ENCODE results near the gene NRG4.
"Not testable (repeated sequence)": the region's sequence is repeated elsewhere in the genome, so short reads cannot be mapped to it uniquely, and the experiment has no call there.

The NRG4 gene

DNA sequence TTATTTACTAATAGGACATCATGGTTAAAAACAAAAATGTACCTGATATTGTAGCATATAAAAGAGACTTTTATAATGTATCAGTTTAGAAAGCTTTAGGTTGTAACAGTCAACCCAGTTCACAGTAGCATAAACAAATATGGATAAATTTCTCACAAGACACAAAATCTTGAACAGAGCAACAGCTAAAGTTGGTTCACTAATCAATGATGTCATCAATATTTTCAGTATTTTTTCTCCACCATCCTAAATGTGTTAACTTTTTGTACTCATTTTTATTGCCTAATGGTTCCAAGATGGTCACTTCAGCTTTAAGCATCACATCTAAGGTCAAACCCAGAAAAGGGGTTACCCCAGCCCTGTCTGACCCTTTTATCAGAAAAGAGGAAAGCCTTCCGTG, 21.2 kb upstream of the NRG4 start:
- Histone ChIP-seq H2AK5ac (ENCODE audit: low read length) (no peak overlapping the region), H3K36me3 (ENCODE audit: control insufficient read depth, insufficient read depth, low read length) (no peaks in the 10 kb centered on the region), H3K4me1 (ENCODE audit: control insufficient read depth, low read depth, low read length) (peaks cover 11% of the 10 kb centered on the region), H4K5ac (ENCODE audit: low read length) (no peak overlapping the region), H2BK15ac (replicated peaks; ENCODE audit: low read depth) (peak overlapping the region; percentile 19), H3K79me2 (ENCODE audit: control insufficient read depth, insufficient read depth, low read length) (no peaks in the 10 kb centered on the region), H3K4me2 (ENCODE audit: low read length) (no peak overlapping the region), H3K4me3 (ENCODE audit: low read length) (no peak overlapping the region), H4K8ac (ENCODE audit: low read depth, low read length) (no peak overlapping the region), H2BK120ac (ENCODE audit: low read depth, low read length) (peak overlapping the region; percentile 61), H3K4ac (ENCODE audit: low read depth, low read length) (no peak overlapping the region), H3K56ac (ENCODE audit: low read length) (peak overlapping the region; percentile 47), H3K23ac (ENCODE audit: low read length) (no peak overlapping the region), H3K9ac (ENCODE audit: low read length) (no peak overlapping the region), H3K18ac (ENCODE audit: low read length) (no peak overlapping the region), H3K79me1 (ENCODE audit: low read length) (no peaks in the 10 kb centered on the region), H3K27me3 (ENCODE audit: insufficient read depth, low read length, poor library complexity) (no peaks in the 10 kb centered on the region), H3K27ac (ENCODE audit: low read depth, low read length) (peak overlapping the region; percentile 84), H2BK5ac (ENCODE audit: low read length) (peak overlapping the region; percentile 89)
- DNase-seq = no peak
- no CpG with 5 or more reads among the region's 1 CpG for WGBS (ENCODE audit: extremely low coverage, insufficient coverage, low lambda C conversion rate)

DNA sequence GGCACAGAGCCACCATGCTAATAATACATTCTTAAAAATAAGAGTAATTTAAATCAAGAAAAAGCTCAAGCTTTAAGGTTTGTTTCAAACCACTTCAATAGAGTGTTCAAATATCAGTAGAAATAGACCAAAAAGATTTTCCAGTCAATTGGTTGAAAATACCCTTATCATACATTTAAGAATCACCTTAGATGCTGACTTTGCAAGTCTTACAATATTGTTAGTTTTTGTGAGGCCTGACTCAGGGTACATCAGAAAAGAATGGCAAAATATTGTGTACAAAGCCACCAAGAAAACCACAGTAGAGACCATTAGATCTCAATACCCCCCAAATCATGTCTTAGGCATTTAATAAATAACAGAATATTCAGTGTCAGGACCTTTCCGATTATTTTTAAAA, 19.8 kb upstream of the NRG4 start:
- WGBS (ENCODE audit: extremely low coverage, insufficient coverage, low lambda C conversion rate) = no CpG with 5 or more reads among the region's 1 CpG
- no peak for DNase-seq
- H3K36me3 ChIP-seq (ENCODE audit: control insufficient read depth, insufficient read depth, low read length) = no peaks in the 10 kb centered on the region
- no peak overlapping the region for H3K27ac ChIP-seq (ENCODE audit: low read depth, low read length)
- H3K79me2 ChIP-seq (ENCODE audit: control insufficient read depth, insufficient read depth, low read length) = no peaks in the 10 kb centered on the region
- H3K9ac ChIP-seq (ENCODE audit: low read length) = no peak overlapping the region
- no peak overlapping the region for H2BK5ac ChIP-seq (ENCODE audit: low read length)
- no peak overlapping the region for H2BK15ac ChIP-seq (replicated peaks; ENCODE audit: low read depth)
- no peak overlapping the region for H4K5ac ChIP-seq (ENCODE audit: low read length)
- peaks cover 11% of the 10 kb centered on the region for H3K4me1 ChIP-seq (ENCODE audit: control insufficient read depth, low read depth, low read length)
- H3K23ac ChIP-seq (ENCODE audit: low read length) = no peak overlapping the region
- H3K4me2 ChIP-seq (ENCODE audit: low read length) = no peak overlapping the region
- H3K27me3 ChIP-seq (ENCODE audit: insufficient read depth, low read length, poor library complexity) = no peaks in the 10 kb centered on the region
- H3K4me3 ChIP-seq (ENCODE audit: low read length) = no peak overlapping the region
- H2AK5ac ChIP-seq (ENCODE audit: low read length) = no peak overlapping the region
- no peaks in the 10 kb centered on the region for H3K79me1 ChIP-seq (ENCODE audit: low read length)
- H4K8ac ChIP-seq (ENCODE audit: low read depth, low read length) = no peak overlapping the region
- H2BK120ac ChIP-seq (ENCODE audit: low read depth, low read length) = no peak overlapping the region
- H3K4ac ChIP-seq (ENCODE audit: low read depth, low read length) = no peak overlapping the region
- H3K56ac ChIP-seq (ENCODE audit: low read length) = no peak overlapping the region
- H3K18ac ChIP-seq (ENCODE audit: low read length) = no peak overlapping the region

GRCh38 chr15:76024021-76024768, 12.0 kb upstream of the NRG4 start:
- DNase-seq = no peak
- Histone ChIP-seq H3K4ac (ENCODE audit: low read depth, low read length) (no peak overlapping the region), H3K4me3 (ENCODE audit: low read length) (no peak overlapping the region), H3K79me2 (ENCODE audit: control insufficient read depth, insufficient read depth, low read length) (no peaks in the 10 kb centered on the region), H3K56ac (ENCODE audit: low read length) (no peak overlapping the region), H2BK15ac (replicated peaks; ENCODE audit: low read depth) (no peak overlapping the region), H3K9ac (ENCODE audit: low read length) (no peak overlapping the region), H3K27me3 (ENCODE audit: insufficient read depth, low read length, poor library complexity) (no peaks in the 10 kb centered on the region), H3K79me1 (ENCODE audit: low read length) (no peaks in the 10 kb centered on the region), H2BK120ac (ENCODE audit: low read depth, low read length) (no peak overlapping the region), H2AK5ac (ENCODE audit: low read length) (no peak overlapping the region), H3K23ac (ENCODE audit: low read length) (no peak overlapping the region), H3K4me2 (ENCODE audit: low read length) (no peak overlapping the region), H3K36me3 (ENCODE audit: control insufficient read depth, insufficient read depth, low read length) (no peaks in the 10 kb centered on the region), H4K5ac (ENCODE audit: low read length) (no peak overlapping the region), H3K18ac (ENCODE audit: low read length) (no peak overlapping the region), H3K4me1 (ENCODE audit: control insufficient read depth, low read depth, low read length) (no peaks in the 10 kb centered on the region), H4K8ac (ENCODE audit: low read depth, low read length) (no peak overlapping the region), H2BK5ac (ENCODE audit: low read length) (no peak overlapping the region), H3K27ac (ENCODE audit: low read depth, low read length) (no peak overlapping the region)
- WGBS (ENCODE audit: extremely low coverage, insufficient coverage, low lambda C conversion rate) = no CpG with 5 or more reads among the region's 4 CpGs

DNA sequence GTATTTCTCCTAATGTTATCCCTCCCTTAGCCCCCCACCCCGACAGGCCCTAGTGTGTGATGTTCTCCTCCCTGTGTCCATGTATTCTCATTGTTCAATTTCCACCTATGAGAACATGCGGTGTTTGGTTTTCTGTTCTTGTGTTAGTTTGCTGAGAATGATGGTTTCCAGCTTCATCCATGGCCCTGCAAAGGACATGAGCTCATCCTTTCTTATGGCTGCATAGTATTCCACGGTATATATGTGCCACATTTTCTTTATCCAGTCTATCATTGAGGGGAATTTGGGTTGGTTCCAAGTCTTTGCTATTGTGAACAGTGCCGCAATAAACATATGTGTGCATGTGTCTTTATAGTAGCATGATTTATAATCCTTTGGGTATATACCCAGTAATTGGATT, 1.2 kb upstream of the NRG4 start:
- H3K36me3 ChIP-seq (ENCODE audit: control insufficient read depth, insufficient read depth, low read length); H3K27ac ChIP-seq (ENCODE audit: low read depth, low read length); H2AK5ac ChIP-seq (ENCODE audit: low read length); H3K23ac ChIP-seq (ENCODE audit: low read length); H2BK5ac ChIP-seq (ENCODE audit: low read length); H2BK120ac ChIP-seq (ENCODE audit: low read depth, low read length); H4K8ac ChIP-seq (ENCODE audit: low read depth, low read length); H4K5ac ChIP-seq (ENCODE audit: low read length); H2BK15ac ChIP-seq (replicated peaks; ENCODE audit: low read depth); H3K18ac ChIP-seq (ENCODE audit: low read length); DNase-seq; H3K4me2 ChIP-seq (ENCODE audit: low read length); H3K9ac ChIP-seq (ENCODE audit: low read length); H3K79me2 ChIP-seq (ENCODE audit: control insufficient read depth, insufficient read depth, low read length); H3K56ac ChIP-seq (ENCODE audit: low read length); H3K27me3 ChIP-seq (ENCODE audit: insufficient read depth, low read length, poor library complexity); H3K79me1 ChIP-seq (ENCODE audit: low read length); H3K4me1 ChIP-seq (ENCODE audit: control insufficient read depth, low read depth, low read length); H3K4ac ChIP-seq (ENCODE audit: low read depth, low read length); H3K4me3 ChIP-seq (ENCODE audit: low read length): not testable (repeated sequence)
- WGBS (ENCODE audit: extremely low coverage, insufficient coverage, low lambda C conversion rate) = no CpG with 5 or more reads among the region's 4 CpGs

DNA sequence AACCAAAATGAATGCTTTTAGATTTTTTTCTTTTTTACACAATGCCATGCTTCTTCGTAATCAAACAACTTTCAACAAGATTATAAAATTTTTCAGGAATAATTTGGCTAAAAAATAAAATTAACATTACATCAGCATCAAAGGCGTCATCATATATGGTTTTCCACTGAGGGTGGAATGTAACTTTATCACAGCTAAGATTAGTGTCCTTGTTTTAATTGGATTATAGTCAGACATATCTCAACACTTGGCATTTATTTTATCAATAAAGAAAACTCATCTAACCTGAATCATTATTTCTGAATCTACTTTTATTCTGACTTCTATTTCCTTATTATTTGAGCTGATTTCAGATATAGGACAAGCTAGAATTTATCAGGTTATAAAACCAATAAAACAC, 1.6 kb downstream of the NRG4 start:
- Histone ChIP-seq H3K27me3 (ENCODE audit: insufficient read depth, low read length, poor library complexity) (no peaks in the 10 kb centered on the region), H2BK120ac (ENCODE audit: low read depth, low read length) (no peak overlapping the region), H3K18ac (ENCODE audit: low read length) (no peak overlapping the region), H3K79me2 (ENCODE audit: control insufficient read depth, insufficient read depth, low read length) (no peaks in the 10 kb centered on the region), H2BK15ac (replicated peaks; ENCODE audit: low read depth) (no peak overlapping the region), H3K9ac (ENCODE audit: low read length) (no peak overlapping the region), H3K79me1 (ENCODE audit: low read length) (no peaks in the 10 kb centered on the region), H4K8ac (ENCODE audit: low read depth, low read length) (no peak overlapping the region), H2BK5ac (ENCODE audit: low read length) (no peak overlapping the region), H3K4ac (ENCODE audit: low read depth, low read length) (no peak overlapping the region), H3K23ac (ENCODE audit: low read length) (no peak overlapping the region), H3K4me2 (ENCODE audit: low read length) (no peak overlapping the region), H3K36me3 (ENCODE audit: control insufficient read depth, insufficient read depth, low read length) (no peaks in the 10 kb centered on the region), H4K5ac (ENCODE audit: low read length) (no peak overlapping the region), H2AK5ac (ENCODE audit: low read length) (no peak overlapping the region), H3K4me3 (ENCODE audit: low read length) (no peak overlapping the region), H3K56ac (ENCODE audit: low read length) (no peak overlapping the region), H3K27ac (ENCODE audit: low read depth, low read length) (no peak overlapping the region), H3K4me1 (ENCODE audit: control insufficient read depth, low read depth, low read length) (no peaks in the 10 kb centered on the region)
- WGBS (ENCODE audit: extremely low coverage, insufficient coverage, low lambda C conversion rate) = no CpG with 5 or more reads among the region's 2 CpGs
- no peak for DNase-seq

Data from mesendoderm (in vitro differentiated cells).